ENCODE data around the gene PIAS4.

Gene PIAS4

GRCh38 chr19:4043401-4043800, 35.9 kb downstream of the PIAS4 start:
- DNase-seq = no peak

DNA sequence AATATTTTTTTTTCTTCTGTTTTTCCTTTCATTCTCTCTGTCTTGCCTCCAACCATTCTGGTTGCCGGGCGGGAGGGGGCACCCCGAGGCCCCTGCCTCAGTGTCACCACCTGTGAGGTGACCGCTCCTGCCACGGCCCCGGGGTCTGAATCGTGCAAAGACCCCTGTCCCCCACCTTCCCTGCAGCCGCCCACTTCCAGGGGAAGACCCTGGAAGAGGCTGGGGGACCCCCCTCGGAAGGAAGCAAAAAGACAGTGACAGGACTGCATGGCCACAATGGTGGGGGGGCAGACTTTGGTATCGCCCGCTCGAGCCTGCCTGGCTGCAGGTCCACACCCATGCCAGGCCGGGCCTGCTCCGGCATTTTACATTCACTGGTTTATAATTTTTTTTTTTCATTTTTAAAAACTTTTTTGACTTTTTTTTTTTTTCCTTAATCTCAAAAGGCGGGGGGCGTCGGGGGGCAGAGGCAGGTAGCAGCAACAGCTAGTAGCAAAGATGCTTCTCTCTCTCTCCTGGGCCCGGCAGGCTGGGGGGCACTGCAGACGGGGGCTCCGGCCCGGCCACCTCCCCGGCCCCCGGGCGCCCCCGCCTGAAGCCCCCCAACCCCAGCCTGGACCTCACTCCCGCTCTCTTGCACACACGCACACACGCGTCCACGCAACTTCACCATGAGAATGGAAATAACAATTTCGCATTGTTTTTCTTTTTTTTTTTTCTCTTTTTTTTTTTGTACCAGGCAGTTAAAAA, 36.6 kb downstream of the PIAS4 start:
- DNase-seq = no peak

DNA sequence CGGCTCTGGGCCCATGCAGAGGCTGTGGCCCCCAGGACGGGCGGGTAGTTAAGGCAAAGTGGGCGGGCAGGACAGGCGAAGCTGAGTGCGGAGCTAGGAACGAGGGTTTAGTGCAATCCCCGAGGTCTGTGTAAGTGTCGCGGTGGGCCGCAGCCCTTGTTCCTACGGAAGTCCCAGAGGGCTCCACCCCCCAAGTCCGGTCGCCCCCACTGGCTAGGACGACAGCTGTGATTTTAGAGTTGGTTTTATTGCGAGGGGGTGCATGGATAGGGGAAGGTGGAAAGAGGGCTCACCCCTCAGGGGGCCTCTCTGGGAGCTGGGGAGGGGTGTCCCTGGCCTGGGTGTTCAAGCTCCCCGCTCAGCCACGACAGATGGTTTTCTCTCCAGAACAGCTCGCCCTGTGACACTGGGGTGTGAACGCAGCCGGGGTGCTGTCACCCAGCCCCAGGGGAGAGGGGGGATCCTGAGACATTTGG, 37.5 kb downstream of the PIAS4 start:
- DNase-seq = no peak

GRCh38 chr19:4045597-4046361, 38.2 kb downstream of the PIAS4 start:
- no peak for DNase-seq

GRCh38 chr19:4046362-4046691, 38.8 kb downstream of the PIAS4 start:
- no peak for DNase-seq

DNA sequence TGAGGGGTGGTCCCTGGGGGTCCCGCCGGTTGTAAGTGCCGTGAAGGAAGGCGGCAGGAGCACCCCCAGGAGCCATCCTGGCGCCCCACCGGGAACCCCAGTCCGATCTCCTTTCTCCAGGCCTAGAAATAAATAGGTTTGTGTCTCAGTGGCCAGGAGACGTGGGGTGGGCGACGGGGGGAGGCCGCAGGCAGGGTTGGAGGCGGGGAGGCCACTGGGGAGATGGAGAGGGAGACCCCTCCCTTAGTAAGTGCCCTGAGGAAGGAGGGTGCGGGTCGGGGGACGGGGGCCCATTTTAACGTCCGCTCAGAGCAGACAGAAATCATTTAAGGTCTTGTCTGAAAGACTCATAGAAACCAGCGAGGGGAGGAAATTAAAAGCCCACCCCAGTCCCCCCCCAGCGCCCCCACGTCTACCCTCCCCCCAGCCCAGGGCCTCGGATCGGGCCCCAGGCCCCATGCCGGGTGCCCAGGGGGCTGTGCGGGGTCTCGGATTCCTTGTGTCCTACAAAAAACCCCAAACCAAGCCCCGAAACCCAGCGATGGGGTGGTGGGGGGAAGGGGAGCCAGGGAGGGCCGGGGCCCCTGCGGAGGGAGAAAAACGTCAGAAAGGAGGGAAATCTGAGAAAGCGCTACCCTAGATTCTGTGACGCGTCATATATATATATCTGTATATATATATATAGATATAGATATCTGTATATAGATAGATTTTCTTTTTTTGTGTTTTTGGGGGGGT, 39.6 kb downstream of the PIAS4 start:
- no peak for DNase-seq

DNA sequence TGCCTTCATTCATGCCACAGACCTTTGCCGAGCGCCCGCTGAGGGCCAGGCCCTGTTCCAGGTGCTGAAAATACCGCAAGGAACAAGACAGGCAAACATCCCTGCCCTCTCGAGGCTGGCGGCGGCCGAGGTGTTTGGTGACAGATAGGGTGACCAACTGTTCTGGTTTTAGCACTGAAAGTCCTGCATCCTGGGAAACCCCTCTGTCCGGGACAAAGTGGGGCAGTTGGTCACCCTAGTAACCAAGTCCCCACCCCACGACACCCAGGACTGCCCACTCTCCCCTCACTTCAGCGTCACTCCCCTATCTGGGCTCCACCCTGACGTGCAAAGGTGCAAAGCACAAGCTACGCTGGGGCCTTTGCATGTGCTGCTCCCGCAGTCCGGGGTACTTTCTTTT, 41.9 kb downstream of the PIAS4 start:
- no peak for DNase-seq

- peak; percentile 59 for DNase-seq
These were observed 43.9 kb downstream of the PIAS4 start for GRCh38 chr19:4051175-4052101.

- DNase-seq = peak; percentile 61
These were observed 44.8 kb downstream of the PIAS4 start for GRCh38 chr19:4052114-4052992.

- no peak for DNase-seq
These were observed 45.5 kb downstream of the PIAS4 start for GRCh38 chr19:4052993-4053422.

GRCh38 chr19:4053423-4054324, 46.1 kb downstream of the PIAS4 start:
- no peak for DNase-seq

GRCh38 chr19:4054441-4055208, 47.1 kb downstream of the PIAS4 start:
- no peak for DNase-seq

GRCh38 chr19:4055209-4055552, 47.6 kb downstream of the PIAS4 start:
- no peak for DNase-seq

DNA sequence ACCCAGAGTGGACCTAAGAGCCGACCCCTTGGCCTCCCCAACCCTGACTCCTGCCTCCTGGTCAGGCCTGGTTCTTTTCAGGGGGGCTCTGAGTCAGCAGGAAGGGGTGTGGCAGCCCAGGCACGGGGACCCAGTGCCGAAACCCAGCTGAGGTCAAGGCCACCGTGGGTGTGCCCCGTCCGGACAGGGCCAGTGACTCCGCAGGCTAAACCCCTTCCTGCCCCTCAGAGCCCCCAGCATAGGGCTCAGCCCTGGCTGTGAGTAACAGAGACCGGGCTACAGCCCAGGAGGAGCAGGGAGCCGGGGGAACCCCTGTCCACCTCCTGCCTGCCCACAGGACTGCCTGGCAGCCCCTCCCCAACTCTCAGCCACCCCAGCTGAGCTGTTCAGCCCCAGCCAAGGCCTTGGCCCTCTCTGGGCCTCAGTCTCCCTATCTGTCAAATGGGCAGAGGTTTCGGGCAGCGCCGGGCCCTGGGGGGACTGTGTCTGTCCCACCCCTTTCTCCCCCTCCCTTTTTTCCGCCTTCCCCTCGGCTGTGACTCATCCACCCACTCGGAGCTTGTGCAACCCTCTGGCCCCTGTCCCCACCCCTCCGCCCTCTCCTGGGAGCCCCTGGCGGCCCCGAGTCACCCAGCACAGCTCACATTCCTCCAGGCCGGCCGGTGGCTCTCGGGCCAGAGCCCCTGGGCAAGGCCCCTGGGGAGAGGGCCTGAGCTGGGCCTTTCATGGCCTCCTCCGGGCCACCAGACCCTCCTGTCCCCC, 50.6 kb downstream of the PIAS4 start:
- peak; percentile 74 for DNase-seq

GRCh38 chr19:4058693-4059452, 51.3 kb downstream of the PIAS4 start:
- DNase-seq = no peak

DNA sequence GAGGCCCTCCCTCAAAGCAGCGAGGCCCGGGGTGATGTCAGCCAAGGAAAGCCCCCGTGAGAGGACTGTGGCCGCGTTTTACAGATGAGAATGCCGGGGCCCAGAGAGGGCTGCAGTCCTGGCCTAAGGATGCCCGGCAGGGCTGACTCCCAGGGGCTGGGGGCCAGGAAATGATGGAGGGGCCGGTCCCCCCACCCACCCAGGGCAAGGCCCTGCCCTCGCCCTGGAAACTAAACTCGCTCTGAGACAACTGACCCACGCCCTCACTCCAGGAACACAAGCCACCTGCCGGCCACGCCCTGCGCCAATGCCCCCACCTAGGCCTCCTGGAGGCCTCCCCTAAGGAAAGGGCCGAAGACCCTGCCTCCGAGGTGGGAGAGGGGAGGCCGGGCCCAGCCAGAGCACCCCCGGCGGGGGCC, 51.9 kb downstream of the PIAS4 start:
- DNase-seq = no peak

GRCh38 chr19:4059891-4060620, 52.5 kb downstream of the PIAS4 start:
- DNase-seq = no peak

All from T1000 (cell line).